ENCODE data around the gene HLTF.

The HLTF gene, protein sequence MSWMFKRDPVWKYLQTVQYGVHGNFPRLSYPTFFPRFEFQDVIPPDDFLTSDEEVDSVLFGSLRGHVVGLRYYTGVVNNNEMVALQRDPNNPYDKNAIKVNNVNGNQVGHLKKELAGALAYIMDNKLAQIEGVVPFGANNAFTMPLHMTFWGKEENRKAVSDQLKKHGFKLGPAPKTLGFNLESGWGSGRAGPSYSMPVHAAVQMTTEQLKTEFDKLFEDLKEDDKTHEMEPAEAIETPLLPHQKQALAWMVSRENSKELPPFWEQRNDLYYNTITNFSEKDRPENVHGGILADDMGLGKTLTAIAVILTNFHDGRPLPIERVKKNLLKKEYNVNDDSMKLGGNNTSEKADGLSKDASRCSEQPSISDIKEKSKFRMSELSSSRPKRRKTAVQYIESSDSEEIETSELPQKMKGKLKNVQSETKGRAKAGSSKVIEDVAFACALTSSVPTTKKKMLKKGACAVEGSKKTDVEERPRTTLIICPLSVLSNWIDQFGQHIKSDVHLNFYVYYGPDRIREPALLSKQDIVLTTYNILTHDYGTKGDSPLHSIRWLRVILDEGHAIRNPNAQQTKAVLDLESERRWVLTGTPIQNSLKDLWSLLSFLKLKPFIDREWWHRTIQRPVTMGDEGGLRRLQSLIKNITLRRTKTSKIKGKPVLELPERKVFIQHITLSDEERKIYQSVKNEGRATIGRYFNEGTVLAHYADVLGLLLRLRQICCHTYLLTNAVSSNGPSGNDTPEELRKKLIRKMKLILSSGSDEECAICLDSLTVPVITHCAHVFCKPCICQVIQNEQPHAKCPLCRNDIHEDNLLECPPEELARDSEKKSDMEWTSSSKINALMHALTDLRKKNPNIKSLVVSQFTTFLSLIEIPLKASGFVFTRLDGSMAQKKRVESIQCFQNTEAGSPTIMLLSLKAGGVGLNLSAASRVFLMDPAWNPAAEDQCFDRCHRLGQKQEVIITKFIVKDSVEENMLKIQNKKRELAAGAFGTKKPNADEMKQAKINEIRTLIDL

DNA sequence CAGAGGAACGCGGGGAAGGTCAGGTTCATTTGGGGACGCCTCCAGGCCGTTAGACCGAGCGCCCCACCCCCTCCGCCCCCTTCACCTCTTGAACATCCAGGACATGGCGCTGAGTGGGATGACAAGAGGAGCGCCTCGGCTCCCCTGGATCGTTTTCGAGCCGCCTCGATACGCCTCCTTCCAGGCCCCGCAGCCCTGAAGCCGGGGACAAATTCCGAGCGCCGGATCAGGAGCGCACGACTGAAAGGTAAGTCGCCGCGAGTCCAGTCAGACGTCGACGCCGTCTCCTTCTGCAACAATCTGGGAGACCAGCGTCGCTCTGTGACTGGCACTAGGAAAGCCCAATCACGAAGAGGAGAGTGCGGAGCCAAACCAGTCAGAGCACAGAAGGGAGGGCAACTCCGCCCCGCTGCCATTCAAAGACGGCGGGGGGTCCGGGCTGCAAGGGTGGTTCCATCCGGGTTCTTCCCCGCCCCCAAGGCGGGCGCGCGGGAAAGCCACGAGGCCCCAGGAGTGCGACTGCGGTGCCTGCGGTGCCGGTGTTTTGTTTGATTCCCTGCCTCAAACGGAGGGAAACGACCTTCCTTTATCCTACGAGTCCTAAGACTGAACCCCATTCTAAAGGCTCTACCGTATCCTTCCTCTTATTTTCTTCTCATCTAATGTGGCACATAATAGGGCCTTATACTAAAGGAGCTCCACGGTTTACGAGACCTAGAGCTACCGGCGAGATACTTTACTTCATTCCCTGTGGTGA is at the start of gene HLTF:
HLTF (minus strand) TSS at position 302 of the 757 bp plus-strand sequence; CDS start at position 105, 197 bp downstream.
- peak; percentile 97 for DNase-seq (ENCODE audit: low read depth)
- H3K4me3 ChIP-seq (ENCODE audit: low read length) = peak within 1 kb of the TSS; percentile 94
- TF ChIP-seq, protein P1, sequence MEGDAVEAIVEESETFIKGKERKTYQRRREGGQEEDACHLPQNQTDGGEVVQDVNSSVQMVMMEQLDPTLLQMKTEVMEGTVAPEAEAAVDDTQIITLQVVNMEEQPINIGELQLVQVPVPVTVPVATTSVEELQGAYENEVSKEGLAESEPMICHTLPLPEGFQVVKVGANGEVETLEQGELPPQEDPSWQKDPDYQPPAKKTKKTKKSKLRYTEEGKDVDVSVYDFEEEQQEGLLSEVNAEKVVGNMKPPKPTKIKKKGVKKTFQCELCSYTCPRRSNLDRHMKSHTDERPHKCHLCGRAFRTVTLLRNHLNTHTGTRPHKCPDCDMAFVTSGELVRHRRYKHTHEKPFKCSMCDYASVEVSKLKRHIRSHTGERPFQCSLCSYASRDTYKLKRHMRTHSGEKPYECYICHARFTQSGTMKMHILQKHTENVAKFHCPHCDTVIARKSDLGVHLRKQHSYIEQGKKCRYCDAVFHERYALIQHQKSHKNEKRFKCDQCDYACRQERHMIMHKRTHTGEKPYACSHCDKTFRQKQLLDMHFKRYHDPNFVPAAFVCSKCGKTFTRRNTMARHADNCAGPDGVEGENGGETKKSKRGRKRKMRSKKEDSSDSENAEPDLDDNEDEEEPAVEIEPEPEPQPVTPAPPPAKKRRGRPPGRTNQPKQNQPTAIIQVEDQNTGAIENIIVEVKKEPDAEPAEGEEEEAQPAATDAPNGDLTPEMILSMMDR (conservative IDR thresholded peaks at IDR 0.05; ENCODE audit: low read depth, low read length) = no peak

DNA sequence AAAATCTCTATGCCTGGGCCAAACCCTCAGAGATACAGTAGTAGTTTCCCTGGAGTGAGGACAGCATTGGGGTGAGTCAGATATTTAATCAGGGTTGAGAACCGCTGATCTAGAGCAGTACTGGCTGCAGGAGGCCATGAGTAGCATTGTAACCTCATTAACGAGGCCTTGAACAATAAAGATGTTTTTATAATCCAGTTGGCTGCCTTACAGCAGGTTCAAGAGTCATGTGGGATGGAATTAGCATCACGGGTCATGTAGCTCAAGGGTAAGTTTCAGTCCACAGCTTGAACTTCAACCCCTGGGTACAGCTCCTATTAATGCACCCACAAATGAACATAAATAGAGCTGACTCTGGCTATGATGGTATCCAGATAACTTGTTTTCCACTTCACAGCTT is 48.2 kb upstream of the HLTF start:
- peak; percentile 95 for DNase-seq (ENCODE audit: low read depth)
- no peak overlapping the region for H3K4me3 ChIP-seq (ENCODE audit: low read length)
- TF ChIP-seq, protein P1 (conservative IDR thresholded peaks at IDR 0.05; ENCODE audit: low read depth, low read length) = no peak

DNA sequence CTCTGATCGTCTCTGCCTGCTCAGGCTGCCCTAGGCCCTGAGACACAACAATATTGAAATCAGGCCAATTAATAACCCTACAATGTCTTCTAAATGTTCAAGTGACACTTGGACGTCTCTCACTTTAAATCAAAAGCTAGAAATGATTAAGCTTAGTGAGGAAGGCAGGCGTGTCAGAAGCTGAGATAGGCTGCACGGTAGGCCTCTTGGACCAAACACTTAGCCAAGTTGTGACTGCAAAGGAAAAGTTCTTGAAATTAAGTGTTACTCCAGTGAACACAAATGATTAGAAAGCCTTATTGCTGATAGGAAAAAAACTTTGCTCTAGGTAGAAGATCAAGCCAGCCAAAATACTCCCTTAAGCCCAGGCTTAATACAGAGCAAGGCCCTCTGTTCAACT is 45.3 kb upstream of the HLTF start:
- H3K4me3 ChIP-seq (ENCODE audit: low read length) = peak overlapping the region; percentile 71
- no peak for DNase-seq (ENCODE audit: low read depth)
- TF ChIP-seq, protein P1 (conservative IDR thresholded peaks at IDR 0.05; ENCODE audit: low read depth, low read length) = no peak

DNA sequence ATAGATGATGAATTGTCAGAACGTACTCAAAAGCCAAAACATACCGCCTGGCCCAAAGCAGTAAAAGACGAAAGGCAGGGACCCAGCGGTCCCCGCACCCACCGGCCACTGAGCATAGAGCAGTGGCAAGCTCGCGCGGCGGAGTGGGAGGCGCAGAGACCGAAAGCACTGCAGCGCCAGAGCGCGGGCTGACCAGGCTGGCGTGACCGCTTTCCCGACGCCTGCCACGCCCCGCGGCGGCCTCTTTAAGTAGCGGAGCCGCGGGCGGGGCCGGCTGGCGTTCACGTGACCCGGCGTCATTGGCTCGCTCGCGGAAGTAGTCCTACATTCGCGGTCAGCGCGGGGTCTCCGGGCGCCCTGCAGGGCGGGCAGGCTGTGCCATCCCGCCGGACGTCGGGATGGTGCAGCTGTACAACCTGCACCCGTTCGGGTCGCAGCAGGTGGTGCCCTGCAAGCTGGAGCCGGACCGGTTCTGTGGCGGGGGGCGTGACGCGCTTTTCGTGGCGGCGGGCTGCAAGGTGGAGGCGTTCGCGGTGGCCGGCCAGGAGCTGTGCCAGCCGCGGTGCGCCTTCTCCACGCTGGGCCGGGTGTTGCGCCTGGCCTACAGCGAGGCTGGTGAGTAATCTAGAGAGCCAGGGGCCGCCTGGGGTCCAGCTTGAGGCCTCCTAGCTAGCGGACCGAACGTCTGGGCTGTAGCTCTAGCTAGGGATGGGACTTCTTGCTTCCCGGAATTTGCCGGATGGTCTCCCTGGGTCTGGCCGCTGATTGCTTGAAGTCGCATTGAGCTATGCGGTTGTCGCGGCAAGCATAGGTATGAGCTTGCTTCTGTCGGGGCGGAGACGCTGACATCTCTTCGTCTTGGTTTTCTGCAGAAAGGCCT is 43.2 kb upstream of the HLTF start, which contains the start of gene HPS3:
HPS3 (plus strand) TSS at position 313 of the 880 bp plus-strand sequence; CDS start at position 399, 86 bp downstream.
- DNase-seq (ENCODE audit: low read depth) = peak; percentile 71
- peak within 1 kb of the TSS; percentile 71 for H3K4me3 ChIP-seq (ENCODE audit: low read length)
- TF ChIP-seq, protein P1 (conservative IDR thresholded peaks at IDR 0.05; ENCODE audit: low read depth, low read length) = no peak

DNA sequence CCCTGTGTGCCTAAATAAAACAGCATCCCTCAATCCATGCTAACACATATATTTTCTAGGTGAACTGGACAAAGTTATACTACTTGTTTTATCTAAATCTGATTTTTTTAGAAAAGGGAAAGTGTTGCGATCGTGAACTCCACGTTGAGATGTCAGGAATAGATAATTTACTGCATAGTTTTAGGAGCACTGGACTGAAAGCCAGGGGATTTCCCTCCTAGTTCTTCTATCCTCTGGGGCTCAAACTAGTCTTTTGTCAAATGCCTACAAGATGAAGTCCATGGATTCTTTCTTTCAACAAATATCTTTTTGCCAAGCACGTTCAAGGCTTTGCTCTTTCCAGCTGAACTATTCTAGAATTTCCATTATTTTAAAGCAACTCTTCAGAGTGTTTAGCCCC is 42.5 kb upstream of the HLTF start:
- DNase-seq (ENCODE audit: low read depth) = no peak
- TF ChIP-seq, protein P1 (conservative IDR thresholded peaks at IDR 0.05; ENCODE audit: low read depth, low read length) = no peak
- H3K4me3 ChIP-seq (ENCODE audit: low read length) = peak overlapping the region; percentile 71

Measured in retinal pigment epithelial cell (primary cell).